HG03159 (cell line): ENCODE results near the gene RBKS.

Experiments
- ATAC-seq: cut with Tn5 transposase; IDR thresholded peaks from one replicate; pipeline ENCODE4 v1.9.1; 2021; ENCODE audit warnings: mild to moderate bottlenecking, moderate library complexity; ENCODE audit not compliant: unreplicated experiment

The RBKS gene

GRCh38 chr2:27803046-27803445 lies 87.1 kb downstream of the RBKS start:
- no peak for ATAC-seq

- no peak for ATAC-seq
Measured at GRCh38 chr2:27802547-27802946, 87.6 kb downstream of the RBKS start.

GRCh38 chr2:27800856-27801255 lies 89.3 kb downstream of the RBKS start:
- ATAC-seq = no peak

GRCh38 chr2:27799646-27800010 lies 90.6 kb downstream of the RBKS start:
- no peak for ATAC-seq

- no peak for ATAC-seq
Measured at GRCh38 chr2:27798948-27799645, 91.1 kb downstream of the RBKS start.

- ATAC-seq = no peak
Measured at GRCh38 chr2:27798486-27798885, 91.7 kb downstream of the RBKS start.

GRCh38 chr2:27797841-27798240 lies 92.3 kb downstream of the RBKS start:
- no peak for ATAC-seq

GRCh38 chr2:27796791-27797765 lies 93.1 kb downstream of the RBKS start:
- no peak for ATAC-seq

GRCh38 chr2:27795868-27796277 lies 94.3 kb downstream of the RBKS start:
- no peak for ATAC-seq

- ATAC-seq = no peak
Measured at GRCh38 chr2:27795093-27795834, 94.9 kb downstream of the RBKS start.

GRCh38 chr2:27792759-27793158 lies 97.4 kb downstream of the RBKS start:
- no peak for ATAC-seq

GRCh38 chr2:27790796-27791195 lies 99.4 kb downstream of the RBKS start:
- no peak for ATAC-seq

- no peak for ATAC-seq
Measured at GRCh38 chr2:27782701-27783100, 107.5 kb downstream of the RBKS start.

- no peak for ATAC-seq
Measured at GRCh38 chr2:27781496-27781895, 108.7 kb downstream of the RBKS start.

GRCh38 chr2:27779417-27780055 lies 110.7 kb downstream of the RBKS start:
- no peak for ATAC-seq

GRCh38 chr2:27776696-27777095 lies 113.5 kb downstream of the RBKS start:
- ATAC-seq = no peak

- ATAC-seq = no peak
Measured at GRCh38 chr2:27776097-27776496, 114.1 kb downstream of the RBKS start.

- no peak for ATAC-seq
Measured at GRCh38 chr2:27773959-27774358, 116.2 kb downstream of the RBKS start.

GRCh38 chr2:27772804-27773203 lies 117.4 kb downstream of the RBKS start:
- ATAC-seq = no peak

- ATAC-seq = peak; percentile 96
Measured at GRCh38 chr2:27771548-27772335, 118.4 kb downstream of the RBKS start, which contains the start of gene MRPL33. MRPL33 (plus strand) TSS chr2:27771719; CDS start chr2:27771778, 59 bp downstream.
